Measurements from ENCODE around the gene MLLT6. TPM values are rescaled to one million over a fixed set of nuclear protein-coding genes. Genes with fewer than 3 reads are reported as not detected.
A peak's percentile ranks its signal among the peaks of the same experiment; 100 is the strongest.

The MLLT6 gene
- total and polyA plus RNA-seq, 2 of the 13 experiments (the other 11 are each of a cell fraction or from before 2014, with no cell fraction given), result 50.7 to 69.5 TPM

GRCh38 chr17:38752308-38753070, 47.4 kb downstream of the MLLT6 start, which contains the start of gene PSMB3 (continued):
- TF ChIP-seq ZNF501 (CRISPR knock-in tag; IDR thresholded peaks at IDR 0.05) (peak; percentile 91), ZFP41 (CRISPR knock-in tag; IDR thresholded peaks at IDR 0.05; ENCODE audit: borderline replicate concordance) (no peak; the same call in 1 of the 2 replicates), ZNF333 (CRISPR knock-in tag; IDR thresholded peaks at IDR 0.05; ENCODE audit: borderline replicate concordance) (no peak; the same call in 1 of the 2 replicates), NR0B2 (CRISPR knock-in tag; IDR thresholded peaks at IDR 0.05) (peak; percentile 90; the same call in 1 of the 2 replicates), IRX3 (CRISPR knock-in tag; IDR thresholded peaks at IDR 0.05; ENCODE audit: borderline replicate concordance, low read depth) (peak; percentile 73; the same call in 1 of the 2 replicates), ZNF280B (CRISPR knock-in tag; IDR thresholded peaks at IDR 0.05; ENCODE audit: borderline replicate concordance) (no peak), CCAR2 (optimal IDR thresholded peaks at IDR 0.05; ENCODE audit: low read depth, low read length) (no peak), PLRG1 (conservative IDR thresholded peaks at IDR 0.05) (no peak), ZNF891 (CRISPR knock-in tag; IDR thresholded peaks at IDR 0.05) (peak; percentile 19; the same call in 1 of the 2 replicates), CC2D1A (CRISPR knock-in tag; IDR thresholded peaks at IDR 0.05) (no peak), ATF7 (IDR thresholded peaks at IDR 0.05) (no peak), ATF7 (CRISPR knock-in tag; IDR thresholded peaks at IDR 0.05) (no peak), MTA1 (CRISPR knock-in tag; IDR thresholded peaks at IDR 0.05; ENCODE audit: borderline replicate concordance) (peak; percentile 31; the same call in 1 of the 2 replicates), ASH2L (IDR thresholded peaks at IDR 0.05; ENCODE audit: insufficient read length, low read depth, low read length) (peak; percentile 97), REPIN1 (CRISPR knock-in tag; IDR thresholded peaks at IDR 0.05; ENCODE audit: borderline replicate concordance, low read depth) (peak; percentile 86; the same call in 1 of the 2 replicates), DMAP1 (CRISPR knock-in tag; IDR thresholded peaks at IDR 0.05) (peak; percentile 96)
- TF ChIP-seq, protein P1, sequence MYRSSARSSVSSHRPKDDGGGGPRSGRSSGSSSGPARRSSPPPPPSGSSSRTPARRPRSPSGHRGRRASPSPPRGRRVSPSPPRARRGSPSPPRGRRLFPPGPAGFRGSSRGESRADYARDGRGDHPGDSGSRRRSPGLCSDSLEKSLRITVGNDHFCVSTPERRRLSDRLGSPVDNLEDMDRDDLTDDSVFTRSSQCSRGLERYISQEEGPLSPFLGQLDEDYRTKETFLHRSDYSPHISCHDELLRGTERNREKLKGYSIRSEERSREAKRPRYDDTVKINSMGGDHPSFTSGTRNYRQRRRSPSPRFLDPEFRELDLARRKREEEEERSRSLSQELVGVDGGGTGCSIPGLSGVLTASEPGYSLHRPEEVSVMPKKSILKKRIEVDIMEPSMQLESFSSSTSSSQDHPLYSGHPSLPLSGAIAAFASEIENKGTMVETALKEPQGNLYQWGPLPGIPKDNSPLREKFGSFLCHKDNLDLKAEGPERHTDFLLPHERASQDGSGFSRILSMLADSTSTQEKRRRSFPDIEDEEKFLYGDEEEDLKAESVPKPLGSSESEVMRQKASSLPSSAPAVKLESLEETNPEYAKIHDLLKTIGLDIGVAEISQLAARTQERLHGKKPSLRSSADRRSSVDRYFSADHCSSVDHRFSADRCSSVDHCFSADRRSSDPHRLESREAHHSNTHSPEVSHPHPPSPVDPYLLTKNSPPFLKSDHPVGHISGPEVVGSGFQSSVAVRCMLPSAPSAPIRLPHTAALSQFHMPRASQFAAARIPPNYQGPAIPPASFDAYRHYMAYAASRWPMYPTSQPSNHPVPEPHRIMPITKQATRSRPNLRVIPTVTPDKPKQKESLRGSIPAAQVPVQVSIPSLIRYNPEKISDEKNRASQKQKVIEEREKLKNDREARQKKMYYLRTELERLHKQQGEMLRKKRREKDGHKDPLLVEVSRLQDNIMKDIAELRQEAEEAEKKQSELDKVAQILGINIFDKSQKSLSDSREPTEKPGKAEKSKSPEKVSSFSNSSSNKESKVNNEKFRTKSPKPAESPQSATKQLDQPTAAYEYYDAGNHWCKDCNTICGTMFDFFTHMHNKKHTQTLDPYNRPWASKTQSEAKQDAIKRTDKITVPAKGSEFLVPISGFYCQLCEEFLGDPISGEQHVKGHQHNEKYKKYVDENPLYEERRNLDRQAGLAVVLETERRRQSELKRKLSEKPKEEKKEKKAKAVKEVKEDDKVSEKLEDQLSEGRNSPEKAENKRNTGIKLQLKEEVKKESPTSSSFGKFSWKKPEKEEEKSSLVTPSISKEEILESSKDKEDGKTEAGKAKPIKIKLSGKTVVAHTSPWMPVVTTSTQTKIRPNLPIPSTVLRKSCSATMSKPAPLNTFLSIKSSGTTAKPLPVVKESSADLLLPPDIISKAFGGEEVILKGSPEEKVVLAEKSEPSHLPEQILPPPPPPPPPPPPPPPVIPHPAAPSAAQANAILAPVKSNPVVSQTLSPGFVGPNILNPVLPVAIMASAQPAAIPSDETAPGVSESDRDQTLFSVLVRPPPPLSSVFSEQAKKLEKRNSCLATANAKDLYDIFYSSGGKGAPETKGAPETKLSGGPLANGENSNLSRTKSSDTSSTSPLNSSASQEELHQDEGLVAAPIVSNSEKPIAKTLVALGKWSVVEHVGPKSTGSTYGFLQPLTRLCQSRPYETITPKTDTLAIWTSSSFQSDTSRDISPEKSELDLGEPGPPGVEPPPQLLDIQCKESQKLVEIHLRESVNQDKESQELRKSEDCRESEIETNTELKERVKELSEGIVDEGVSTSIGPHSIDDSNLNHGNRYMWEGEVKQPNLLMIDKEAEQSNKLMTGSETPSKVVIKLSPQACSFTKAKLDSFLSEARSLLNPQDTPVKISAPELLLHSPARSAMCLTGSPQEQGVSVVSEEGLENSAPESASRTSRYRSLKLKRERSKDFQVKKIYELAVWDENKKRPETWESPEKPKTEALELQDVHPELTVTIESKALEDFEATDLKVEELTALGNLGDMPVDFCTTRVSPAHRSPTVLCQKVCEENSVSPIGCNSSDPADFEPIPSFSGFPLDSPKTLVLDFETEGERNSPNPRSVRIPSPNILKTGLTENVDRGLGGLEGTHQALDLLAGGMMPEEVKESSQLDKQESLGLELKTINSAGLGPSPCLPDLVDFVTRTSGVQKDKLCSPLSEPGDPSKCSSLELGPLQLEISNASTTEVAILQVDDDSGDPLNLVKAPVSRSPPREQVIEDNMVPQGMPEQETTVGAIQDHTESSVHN (CRISPR knock-in tag; IDR thresholded peaks at IDR 0.05), result no peak
- TF ChIP-seq, protein P2, sequence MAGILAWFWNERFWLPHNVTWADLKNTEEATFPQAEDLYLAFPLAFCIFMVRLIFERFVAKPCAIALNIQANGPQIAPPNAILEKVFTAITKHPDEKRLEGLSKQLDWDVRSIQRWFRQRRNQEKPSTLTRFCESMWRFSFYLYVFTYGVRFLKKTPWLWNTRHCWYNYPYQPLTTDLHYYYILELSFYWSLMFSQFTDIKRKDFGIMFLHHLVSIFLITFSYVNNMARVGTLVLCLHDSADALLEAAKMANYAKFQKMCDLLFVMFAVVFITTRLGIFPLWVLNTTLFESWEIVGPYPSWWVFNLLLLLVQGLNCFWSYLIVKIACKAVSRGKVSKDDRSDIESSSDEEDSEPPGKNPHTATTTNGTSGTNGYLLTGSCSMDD (CRISPR knock-in tag; IDR thresholded peaks at IDR 0.05), result no peak

Data from HepG2 (cell line).